IMR-90 (cell line): Measurements from ENCODE around the gene PLLP. TPM values are rescaled to one million over a fixed set of nuclear protein-coding genes. Genes with fewer than 3 reads are reported as not detected.

Experiments
- ATAC-seq: fragments of 200-7000 bp; cut with Tn5 transposase; 2 replicates; pipeline ENCODE4 v1.9.1; 2020; ENCODE audit warnings: low read depth, mild to moderate bottlenecking, moderate library complexity
- BruUV-seq: library from RNA; stranded (reverse); fragments of 400-500 nt; replicated peaks from 2 replicates; lab custom pipeline; 2021; lab: Mats Ljungman, UMichigan
- CTCF ChIA-PET: fragments of 300-600 bp; formaldehyde crosslinking; extraction: SDS; loops from one replicate; lab custom pipeline; 2021; ENCODE audit warnings: antibody characterized with exemption; lab: Yijun Ruan, JAX
- POLR2A ChIA-PET: fragments of 300-600 bp; sonication (Branson Sonifier 250); formaldehyde crosslinking; loops from one replicate; lab custom pipeline; 2022; ENCODE audit warnings: antibody characterized with exemption; ENCODE audit not compliant: unreplicated experiment; lab: Charles Lee
- DNase-seq: peaks from one replicate; pipeline ENCODE4 v3.0.0; 2013
- H2AFZ ChIP-seq: replicated peaks from 2 replicates; pipeline ENCODE3; 2013; ENCODE audit warnings: low read length, mild to moderate bottlenecking; ENCODE audit not compliant: poor library complexity
- H2AK5ac ChIP-seq: 2 replicates; pipeline ENCODE4 v1.6.1; 2013; ENCODE audit warnings: low read depth, low read length, inconsistent platforms
- H2AK9ac ChIP-seq: replicated peaks from 2 replicates; pipeline ENCODE3; 2013; ENCODE audit warnings: mild to moderate bottlenecking, low read depth, low read length, moderate library complexity; ENCODE audit not compliant: poor library complexity
- H2BK120ac ChIP-seq: 2 replicates; pipeline ENCODE4 v1.6.1; 2013; ENCODE audit warnings: low read depth, low read length, inconsistent platforms
- H2BK15ac ChIP-seq: 3 replicates; pipeline ENCODE4 v1.6.1; 2013; ENCODE audit warnings: low read depth, low read length, inconsistent platforms
- H2BK20ac ChIP-seq: 2 replicates; pipeline ENCODE4 v1.6.1; 2013; ENCODE audit warnings: low read depth, mild to moderate bottlenecking, inconsistent platforms, low read length, moderate library complexity
- H2BK5ac ChIP-seq: 2 replicates; pipeline ENCODE4 v1.6.1; 2013; ENCODE audit warnings: mild to moderate bottlenecking, low read depth, low read length, inconsistent platforms; ENCODE audit not compliant: poor library complexity, severe bottlenecking
- H3K14ac ChIP-seq: replicated peaks from 2 replicates; pipeline ENCODE4 v1.6.1; 2013; ENCODE audit warnings: low read depth, low read length, inconsistent platforms
- H3K18ac ChIP-seq: 2 replicates; pipeline ENCODE4 v1.6.1; 2013; ENCODE audit warnings: low read depth, low read length, control low read depth
- H3K23ac ChIP-seq: 2 replicates; pipeline ENCODE4 v1.6.1; 2013; ENCODE audit warnings: low read depth, low read length, inconsistent platforms
- H3K27ac ChIP-seq: 2 replicates; pipeline ENCODE4 v1.5.1; 2013; ENCODE audit warnings: mild to moderate bottlenecking, control low read depth, low read length; ENCODE audit not compliant: insufficient read depth
- H3K27me3 ChIP-seq: 2 replicates; pipeline ENCODE4 v1.6.1; 2013; ENCODE audit warnings: low read length; ENCODE audit not compliant: control insufficient read depth, insufficient read depth
- H3K36me3 ChIP-seq: 2 replicates; pipeline ENCODE4 v1.6.1; 2013; ENCODE audit warnings: low read length, mixed read lengths; ENCODE audit not compliant: control insufficient read depth, insufficient read depth
- H3K4ac ChIP-seq: 2 replicates; pipeline ENCODE4 v1.6.1; 2013; ENCODE audit warnings: low read depth, low read length, inconsistent platforms
- H3K4me1 ChIP-seq: 2 replicates; pipeline ENCODE4 v1.6.1; 2013; ENCODE audit warnings: low read length, mixed read lengths; ENCODE audit not compliant: control insufficient read depth, insufficient read depth
- H3K4me2 ChIP-seq: 2 replicates; pipeline ENCODE4 v1.6.1; 2013; ENCODE audit warnings: low read depth, mild to moderate bottlenecking, control low read depth, low read length, moderate library complexity
- H3K4me3 ChIP-seq: 2 replicates; pipeline ENCODE4 v1.5.1; 2013; ENCODE audit warnings: low read depth, mild to moderate bottlenecking, control low read depth, low read length, moderate library complexity; ENCODE audit not compliant: insufficient read depth
- H3K56ac ChIP-seq: 2 replicates; pipeline ENCODE4 v1.6.1; 2013; ENCODE audit warnings: low read length, inconsistent platforms; ENCODE audit not compliant: insufficient read depth; ENCODE audit errors: extremely low read depth
- H3K79me1 ChIP-seq, 2 experiments: 2 replicates each; pipeline ENCODE4 v1.6.1; 2013; ENCODE audit warnings: low read length in 2 of 2, inconsistent platforms in 1 of 2, low read depth in 1 of 2
- H3K9ac ChIP-seq: 2 replicates; pipeline ENCODE4 v1.6.1; 2013; ENCODE audit warnings: low read depth, low read length, control low read depth
- H3K9me1 ChIP-seq: 2 replicates; pipeline ENCODE4 v1.6.1; 2013; ENCODE audit warnings: low read length, inconsistent platforms; ENCODE audit not compliant: insufficient read depth
- H3K9me3 ChIP-seq: 2 replicates; pipeline ENCODE4 v1.6.1; 2013; ENCODE audit warnings: low read length; ENCODE audit not compliant: control insufficient read depth, insufficient read depth
- H4K20me1 ChIP-seq: 2 replicates; pipeline ENCODE4 v1.6.1; 2013; ENCODE audit warnings: low read length, inconsistent platforms; ENCODE audit not compliant: insufficient read depth
- H4K5ac ChIP-seq: 2 replicates; pipeline ENCODE4 v1.6.1; 2013; ENCODE audit warnings: mild to moderate bottlenecking, low read depth, low read length, control low read depth
- H4K8ac ChIP-seq, 2 experiments: 2 replicates each; pipeline ENCODE4 v1.6.1; 2013; ENCODE audit warnings: low read depth in 2 of 2, low read length in 2 of 2, control low read depth in 1 of 2, inconsistent platforms in 1 of 2
- H4K91ac ChIP-seq: 2 replicates; pipeline ENCODE4 v1.6.1; 2013; ENCODE audit warnings: low read depth, low read length, inconsistent platforms; ENCODE audit not compliant: insufficient read depth
- BHLHE40 ChIP-seq: fragments of 150-350 bp; IDR thresholded peaks from 2 replicates; pipeline ENCODE4 v1.6.1; 2016; ENCODE audit warnings: mild to moderate bottlenecking, low read depth, low read length
- CEBPB ChIP-seq: IDR thresholded peaks from 2 replicates; pipeline ENCODE4 v1.6.1; 2012; ENCODE audit warnings: low read depth, low read length, improper control_type of control experiment
- CHD1 ChIP-seq: IDR thresholded peaks from 2 replicates; pipeline ENCODE4 v1.6.1; 2012; ENCODE audit warnings: low read depth, low read length, improper control_type of control experiment
- FOS ChIP-seq: fragments of 150-350 bp; IDR thresholded peaks from 2 replicates; pipeline ENCODE4 v1.6.1; 2016; ENCODE audit warnings: low read depth, low read length
- MAFK ChIP-seq: IDR thresholded peaks from 2 replicates; pipeline ENCODE4 v1.6.1; 2012; ENCODE audit warnings: low read depth, low read length, improper control_type of control experiment
- MAZ ChIP-seq: IDR thresholded peaks from 2 replicates; pipeline ENCODE4 v1.6.1; 2012; ENCODE audit warnings: low read depth, mild to moderate bottlenecking, low read length, improper control_type of control experiment, moderate library complexity, borderline replicate concordance
- MXI1 ChIP-seq: IDR thresholded peaks from 2 replicates; pipeline ENCODE4 v1.6.1; 2012; ENCODE audit warnings: low read depth, mild to moderate bottlenecking, low read length, moderate library complexity, borderline replicate concordance
- NFE2L2 ChIP-seq: fragments of 150-350 bp; IDR thresholded peaks from 2 replicates; pipeline ENCODE4 v1.6.1; 2016; ENCODE audit warnings: low read depth, mild to moderate bottlenecking, low read length
- POLR2A ChIP-seq: IDR thresholded peaks from 2 replicates; pipeline ENCODE4 v1.6.1; 2012; ENCODE audit warnings: mild to moderate bottlenecking, low read depth, low read length
- RAD21 ChIP-seq: IDR thresholded peaks from 2 replicates; pipeline ENCODE4 v1.6.1; 2012; ENCODE audit warnings: low read length, improper control_type of control experiment
- RCOR1 ChIP-seq: IDR thresholded peaks from 2 replicates; pipeline ENCODE4 v1.6.1; 2012; ENCODE audit warnings: mild to moderate bottlenecking, low read length, improper control_type of control experiment; ENCODE audit not compliant: insufficient replicate concordance
- SMC3 ChIP-seq: fragments of 150-350 bp; IDR thresholded peaks from 2 replicates; pipeline ENCODE4 v1.6.1; 2016; ENCODE audit warnings: low read depth, mild to moderate bottlenecking, antibody characterized with exemption, low read length, moderate library complexity
- WGBS, 2 experiments: methylation state at CpG; one replicate each; pipeline versions ENCODE4 v1.1.5 to v1.1.7; 2013; ENCODE audit warnings: missing lambda C conversion rate in 2 of 2; ENCODE audit not compliant: insufficient read length in 1 of 2; ENCODE audit errors: extremely low coverage in 2 of 2; 5-methylcytosine and 5-hydroxymethylcytosine counted together
- dilution Hi-C: fragments of 300-500 bp; cut with HindIII; formaldehyde crosslinking; loops from one replicate; pipeline ENCODE4 v1.14.3; 2018; ENCODE audit warnings: low sequenced_read_pairs; ENCODE audit not compliant: unreplicated experiment
- in situ Hi-C: fragments of 300-500 bp; cut with MboI; formaldehyde crosslinking; loops from 3 replicates; pipeline ENCODE4 v1.14.3; 2019; ENCODE audit warnings: low sequenced_read_pairs, inconsistent platforms, mixed read lengths
- intact Hi-C: fragments of 100-400 bp; cut with micrococcal nuclease; formaldehyde crosslinking; loops from 2 replicates; pipeline ENCODE4 v1.10.0; 2022
- polyA plus RNA-seq, 3 experiments: library from polyadenylated mRNA; depleted of rRNA; stranded (reverse); fragments of >200 nt; gene quantifications; 2 replicates each; pipeline ENCODE4 v1.2.3, GENCODE V29; 2012; ENCODE audit warnings: low replicate concordance in 1 of 3
- total RNA-seq: library from RNA; depleted of rRNA; stranded (reverse); fragments of >200 nt; gene quantifications from 2 replicates; pipeline ENCODE4 v1.2.3, GENCODE V29; 2012
- TF ChIP-seq, protein P1 (sequence below): conservative IDR thresholded peaks from 2 replicates; pipeline ENCODE4 v1.5.1; 2012; ENCODE audit warnings: mild to moderate bottlenecking, low read depth, low read length, improper control_type of control experiment
- TF ChIP-seq, protein P2 (sequence below): fragments of 150-350 bp; IDR thresholded peaks from 2 replicates; pipeline ENCODE4 v1.6.1; 2017; ENCODE audit warnings: mild to moderate bottlenecking, antibody characterized with exemption, low read length, low read depth
- TF ChIP-seq, protein P3 (sequence below): fragments of 150-350 bp; IDR thresholded peaks from 2 replicates; pipeline ENCODE4 v1.6.1; 2016; ENCODE audit warnings: low read depth, mild to moderate bottlenecking, low read length, moderate library complexity, borderline replicate concordance

Gene PLLP
- total and polyA plus RNA-seq, 2 of the 4 experiments (the other 2 are of a cell fraction) = 0.05 TPM; not detected in 1

DNA sequence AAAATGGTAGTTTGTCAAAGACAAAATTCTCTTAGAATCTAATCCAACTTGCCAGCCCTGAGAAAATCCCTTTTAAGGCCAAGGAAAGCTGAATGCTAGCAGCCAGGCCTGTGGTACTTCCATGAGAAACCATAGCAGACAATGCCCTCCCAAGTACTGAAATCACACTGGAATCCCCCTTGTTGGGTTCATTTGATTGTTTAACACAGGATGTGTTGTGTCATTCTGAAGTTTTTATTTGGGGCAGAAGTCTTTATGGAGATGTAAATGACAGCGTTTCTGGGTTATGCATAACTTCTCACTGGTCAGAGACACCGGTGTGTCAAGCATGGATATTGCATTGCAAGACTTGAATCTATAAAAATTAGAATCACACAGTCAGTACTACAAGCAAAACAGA lies 45.4 kb downstream of the PLLP start:
- WGBS, 2 experiments = 100% methylated on average over 1 of the region's 2 CpGs; no CpG with 5 or more reads in 1 of the 2 experiments
- no peak for ATAC-seq
- no peak overlapping the region for H3K56ac ChIP-seq
- peaks cover 6% of the 10 kb centered on the region for H3K4me1 ChIP-seq
- in situ Hi-C loops (no loop called here), dilution Hi-C loops (no loop called here), intact Hi-C loops (no loop called here)
- no peak overlapping the region for H4K91ac ChIP-seq
- H2BK5ac ChIP-seq = no peak overlapping the region
- TF ChIP-seq RCOR1 = no peak
- TF ChIP-seq MAFK = no peak
- TF ChIP-seq, protein P1, sequence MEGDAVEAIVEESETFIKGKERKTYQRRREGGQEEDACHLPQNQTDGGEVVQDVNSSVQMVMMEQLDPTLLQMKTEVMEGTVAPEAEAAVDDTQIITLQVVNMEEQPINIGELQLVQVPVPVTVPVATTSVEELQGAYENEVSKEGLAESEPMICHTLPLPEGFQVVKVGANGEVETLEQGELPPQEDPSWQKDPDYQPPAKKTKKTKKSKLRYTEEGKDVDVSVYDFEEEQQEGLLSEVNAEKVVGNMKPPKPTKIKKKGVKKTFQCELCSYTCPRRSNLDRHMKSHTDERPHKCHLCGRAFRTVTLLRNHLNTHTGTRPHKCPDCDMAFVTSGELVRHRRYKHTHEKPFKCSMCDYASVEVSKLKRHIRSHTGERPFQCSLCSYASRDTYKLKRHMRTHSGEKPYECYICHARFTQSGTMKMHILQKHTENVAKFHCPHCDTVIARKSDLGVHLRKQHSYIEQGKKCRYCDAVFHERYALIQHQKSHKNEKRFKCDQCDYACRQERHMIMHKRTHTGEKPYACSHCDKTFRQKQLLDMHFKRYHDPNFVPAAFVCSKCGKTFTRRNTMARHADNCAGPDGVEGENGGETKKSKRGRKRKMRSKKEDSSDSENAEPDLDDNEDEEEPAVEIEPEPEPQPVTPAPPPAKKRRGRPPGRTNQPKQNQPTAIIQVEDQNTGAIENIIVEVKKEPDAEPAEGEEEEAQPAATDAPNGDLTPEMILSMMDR = no peak
- no peak for TF ChIP-seq MXI1
- TF ChIP-seq NFE2L2 = no peak
- TF ChIP-seq, protein P2, sequence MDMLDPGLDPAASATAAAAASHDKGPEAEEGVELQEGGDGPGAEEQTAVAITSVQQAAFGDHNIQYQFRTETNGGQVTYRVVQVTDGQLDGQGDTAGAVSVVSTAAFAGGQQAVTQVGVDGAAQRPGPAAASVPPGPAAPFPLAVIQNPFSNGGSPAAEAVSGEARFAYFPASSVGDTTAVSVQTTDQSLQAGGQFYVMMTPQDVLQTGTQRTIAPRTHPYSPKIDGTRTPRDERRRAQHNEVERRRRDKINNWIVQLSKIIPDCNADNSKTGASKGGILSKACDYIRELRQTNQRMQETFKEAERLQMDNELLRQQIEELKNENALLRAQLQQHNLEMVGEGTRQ = no peak
- no peak for TF ChIP-seq CEBPB
- TF ChIP-seq RAD21 = no peak
- no peak for TF ChIP-seq FOS
- TF ChIP-seq, protein P3, sequence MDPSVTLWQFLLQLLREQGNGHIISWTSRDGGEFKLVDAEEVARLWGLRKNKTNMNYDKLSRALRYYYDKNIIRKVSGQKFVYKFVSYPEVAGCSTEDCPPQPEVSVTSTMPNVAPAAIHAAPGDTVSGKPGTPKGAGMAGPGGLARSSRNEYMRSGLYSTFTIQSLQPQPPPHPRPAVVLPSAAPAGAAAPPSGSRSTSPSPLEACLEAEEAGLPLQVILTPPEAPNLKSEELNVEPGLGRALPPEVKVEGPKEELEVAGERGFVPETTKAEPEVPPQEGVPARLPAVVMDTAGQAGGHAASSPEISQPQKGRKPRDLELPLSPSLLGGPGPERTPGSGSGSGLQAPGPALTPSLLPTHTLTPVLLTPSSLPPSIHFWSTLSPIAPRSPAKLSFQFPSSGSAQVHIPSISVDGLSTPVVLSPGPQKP = no peak
- TF ChIP-seq BHLHE40 = no peak
- TF ChIP-seq SMC3 = no peak
- no peak for TF ChIP-seq MAZ
- no peak for TF ChIP-seq POLR2A
- TF ChIP-seq CHD1 = no peak
- H3K9me1 ChIP-seq = peaks cover 5% of the 10 kb centered on the region
- peaks cover 6% of the 10 kb centered on the region for H3K36me3 ChIP-seq
- no peak overlapping the region for H3K18ac ChIP-seq
- no peak overlapping the region for H4K8ac ChIP-seq
- H2BK15ac ChIP-seq = no peak overlapping the region
- BruUV-seq = TSS peak; percentile 91
- ChIA-PET CTCF (no interaction called here), POLR2A (no interaction called here)
- H3K79me1 ChIP-seq = peaks cover 0 to 4% of the 10 kb centered on the region in 2 experiments; a peak in 1 of 4 replicates
- no peak overlapping the region for H4K5ac ChIP-seq
- no peak overlapping the region for H2BK120ac ChIP-seq
- no peak overlapping the region for H2AK9ac ChIP-seq
- H2AK5ac ChIP-seq = no peak overlapping the region
- no peak overlapping the region for H3K14ac ChIP-seq
- no peaks in the 10 kb centered on the region for H3K27me3 ChIP-seq
- no peak overlapping the region for H3K23ac ChIP-seq
- H4K20me1 ChIP-seq = no peaks in the 10 kb centered on the region
- H3K9ac ChIP-seq = no peak overlapping the region
- no peak overlapping the region for H3K4me3 ChIP-seq
- H3K27ac ChIP-seq = no peak overlapping the region
- H3K9me3 ChIP-seq = no peaks in the 10 kb centered on the region
- DNase-seq = no peak
- no peak overlapping the region for H3K4me2 ChIP-seq
- no peak overlapping the region for H2AFZ ChIP-seq
- no peak overlapping the region for H3K4ac ChIP-seq
- no peak overlapping the region for H2BK20ac ChIP-seq
